ENCODE results near the gene LCN6. TPM values are rescaled to one million over a fixed set of nuclear protein-coding genes. Genes with fewer than 3 reads are reported as not detected.

LCN6 gene
- total and polyA plus RNA-seq, 9 of the 15 experiments (the other 6 are each of a cell fraction or from before 2014, with no cell fraction given) = 0.10 to 0.45 (median 0.37) TPM; not detected in 5

DNA sequence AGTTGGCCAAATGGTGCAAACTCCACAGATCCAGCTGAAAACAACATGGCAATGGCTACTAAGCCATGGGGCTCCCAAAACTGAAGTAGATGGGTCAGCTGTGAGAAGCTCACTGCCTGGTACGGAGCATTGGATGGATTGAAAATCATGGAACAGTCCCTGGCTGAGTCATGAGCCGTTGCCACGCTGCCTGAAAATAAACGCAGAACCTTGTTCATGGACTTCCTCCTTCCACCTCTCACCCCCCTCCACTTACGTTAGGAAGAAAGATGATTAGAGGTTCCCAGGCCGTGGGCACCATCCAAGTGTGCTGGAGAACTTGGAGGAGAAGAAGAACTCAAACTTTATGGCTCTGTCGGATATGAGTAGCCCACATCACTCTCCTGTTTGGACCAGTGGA, 42.8 kb downstream of the LCN6 start:
- peaks cover 17 to 38% of the 10 kb centered on the region in 2 experiments; a peak in 4 of 5 replicates for H3K4me1 ChIP-seq (replicated peaks in 1 of 2; ENCODE audit: control insufficient read depth in 2 of 2, insufficient read depth in 2 of 2, low read length in 2 of 2)
- no peak overlapping the region for H3K27ac ChIP-seq (ENCODE audit: extremely low read depth, low read depth, low read length)
- no peaks in the 10 kb centered on the region for H3K9me1 ChIP-seq (ENCODE audit: control insufficient read depth, insufficient read depth, low read length)
- ATAC-seq (no peak), FAIRE-seq (no peak), DNase-seq (ENCODE audit: extremely low read depth in 1 of 4, low spot score in 3 of 4) (no peak)
- 7% methylated on average over 7 of the region's 7 CpGs for WGBS (ENCODE audit: insufficient coverage, low coverage, missing lambda C conversion rate)
- no peaks in the 10 kb centered on the region for H4K20me1 ChIP-seq (replicated peaks; ENCODE audit: control insufficient read depth, insufficient read depth, low read length)
- no peaks in the 10 kb centered on the region for H3K9me3 ChIP-seq (replicated peaks; ENCODE audit: control insufficient read depth, insufficient read depth, low read depth, low read length)
- peak overlapping the region; percentile 82 for H2AFZ ChIP-seq (ENCODE audit: low read depth, low read length)
- H3K27me3 ChIP-seq (ENCODE audit: control insufficient read depth in 2 of 2, insufficient read depth in 2 of 2, low read length in 2 of 2) = no peaks in the 10 kb centered on the region
- TF ChIP-seq VEZF1 (CRISPR knock-in tag; IDR thresholded peaks at IDR 0.05) (peak; percentile 75), GMEB1 (CRISPR knock-in tag; IDR thresholded peaks at IDR 0.05) (no peak), SPI1 (IDR thresholded peaks at IDR 0.05; ENCODE audit: borderline replicate concordance, low read depth, low read length) (peak; percentile 80; the same call in 1 of the 2 replicates), CTBP1 (IDR thresholded peaks at IDR 0.05; ENCODE audit: borderline replicate concordance) (peak; percentile 26; the same call in 1 of the 2 replicates), PCBP2 (IDR thresholded peaks at IDR 0.05; ENCODE audit: low read depth, low read length, poor library complexity, severe bottlenecking) (no peak), ZKSCAN3 (CRISPR knock-in tag; IDR thresholded peaks at IDR 0.05) (no peak), JUND (IDR thresholded peaks at IDR 0.05; ENCODE audit: borderline replicate concordance, low read depth, low read length) (peak; percentile 58), JUND (tag; IDR thresholded peaks at IDR 0.05; ENCODE audit: borderline replicate concordance, low read depth, low read length) (peak; percentile 70; the same call in 2 of the 3 replicates), L3MBTL2 (IDR thresholded peaks at IDR 0.05) (peak; percentile 47), FOSL1 (tag; conservative IDR thresholded peaks at IDR 0.05) (peak; percentile 74)
- TF ChIP-seq, protein P1, sequence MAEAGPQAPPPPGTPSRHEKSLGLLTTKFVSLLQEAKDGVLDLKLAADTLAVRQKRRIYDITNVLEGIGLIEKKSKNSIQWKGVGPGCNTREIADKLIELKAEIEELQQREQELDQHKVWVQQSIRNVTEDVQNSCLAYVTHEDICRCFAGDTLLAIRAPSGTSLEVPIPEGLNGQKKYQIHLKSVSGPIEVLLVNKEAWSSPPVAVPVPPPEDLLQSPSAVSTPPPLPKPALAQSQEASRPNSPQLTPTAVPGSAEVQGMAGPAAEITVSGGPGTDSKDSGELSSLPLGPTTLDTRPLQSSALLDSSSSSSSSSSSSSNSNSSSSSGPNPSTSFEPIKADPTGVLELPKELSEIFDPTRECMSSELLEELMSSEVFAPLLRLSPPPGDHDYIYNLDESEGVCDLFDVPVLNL (CRISPR knock-in tag; IDR thresholded peaks at IDR 0.05; ENCODE audit: low read depth) = 0 out of 2 replicates have a peak, but pooled peaks have one; percentile 21
- POLR2A ChIA-PET = interaction anchor here (0.6 to 4.0 kb wide), 5 partner anchors 11 to 757 kb away, joined by 3 to 31 read pairs (median 4); no protein-coding TSS in a partner anchor
- no peak overlapping the region for H3K4me3 ChIP-seq
- BruUV-seq (replicated peaks) = no TSS peak
- in situ Hi-C loops (cut with MboI) (no loop called here), intact Hi-C loops (cut with micrococcal nuclease) (no loop called here)
- CTCF ChIA-PET (ENCODE audit: low intra/inter-chr PET ratio) = no interaction called here
- no peaks in the 10 kb centered on the region for H3K36me3 ChIP-seq (ENCODE audit: control insufficient read depth, insufficient read depth, low read length)
- H3K79me2 ChIP-seq (ENCODE audit: control insufficient read depth, insufficient read depth, low read length) = no peaks in the 10 kb centered on the region
- H3K9ac ChIP-seq (ENCODE audit: insufficient read depth in 1 of 2, low read depth in 2 of 2, low read length in 2 of 2) = no peak overlapping the region; a peak in 1 of 4 replicates
- peak overlapping the region; percentile 13; the same call in 1 of the 2 replicates for H3K4me2 ChIP-seq (ENCODE audit: insufficient read depth, low read length)

Measured in K562 (cell line).